ENCODE measurements around the gene AHCYL2.

AHCYL2 gene

DNA sequence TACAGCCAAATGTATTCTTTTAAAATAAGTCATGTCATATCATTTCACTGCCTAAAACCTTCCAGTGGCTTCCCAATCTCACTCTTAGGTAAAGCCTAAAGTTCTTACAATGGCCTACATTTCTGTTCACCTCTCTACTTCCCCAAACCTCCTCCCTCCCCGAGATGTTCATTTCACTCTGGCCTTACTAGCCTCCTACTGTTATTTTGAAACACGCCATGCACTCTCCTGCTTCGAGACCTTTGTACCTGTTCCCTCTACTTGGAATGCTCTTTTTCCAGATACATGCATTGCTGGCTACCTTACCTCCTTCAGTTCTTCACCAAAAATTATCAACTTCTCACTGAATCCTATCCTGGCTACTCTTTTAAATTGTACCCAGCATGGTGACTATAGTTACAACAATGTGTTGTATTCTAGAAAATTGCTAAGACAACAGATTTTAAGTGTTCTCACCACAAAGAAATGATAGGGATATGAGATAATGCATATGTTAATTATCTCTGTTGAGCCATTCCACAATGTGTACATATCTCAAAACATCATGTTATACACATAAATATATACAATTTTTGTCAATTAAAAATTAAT, 158.8 kb downstream of the AHCYL2 start:
- Histone ChIP-seq H3K27me3 (ENCODE audit: insufficient read depth, poor library complexity, severe bottlenecking) (no peaks in the 10 kb centered on the region), H3K27ac (replicated peaks) (no peak overlapping the region), H3K4me3 (replicated peaks; ENCODE audit: insufficient read depth, low read length) (no peak overlapping the region)
- no peak for DNase-seq (ENCODE audit: low read depth in 1 of 2, low spot score in 1 of 2)
- TF ChIP-seq SPI1 (IDR thresholded peaks at IDR 0.05; ENCODE audit: borderline replicate concordance, low read depth) (no peak), GABPA (IDR thresholded peaks at IDR 0.05; ENCODE audit: low read depth) (no peak)
- TF ChIP-seq, protein P1, sequence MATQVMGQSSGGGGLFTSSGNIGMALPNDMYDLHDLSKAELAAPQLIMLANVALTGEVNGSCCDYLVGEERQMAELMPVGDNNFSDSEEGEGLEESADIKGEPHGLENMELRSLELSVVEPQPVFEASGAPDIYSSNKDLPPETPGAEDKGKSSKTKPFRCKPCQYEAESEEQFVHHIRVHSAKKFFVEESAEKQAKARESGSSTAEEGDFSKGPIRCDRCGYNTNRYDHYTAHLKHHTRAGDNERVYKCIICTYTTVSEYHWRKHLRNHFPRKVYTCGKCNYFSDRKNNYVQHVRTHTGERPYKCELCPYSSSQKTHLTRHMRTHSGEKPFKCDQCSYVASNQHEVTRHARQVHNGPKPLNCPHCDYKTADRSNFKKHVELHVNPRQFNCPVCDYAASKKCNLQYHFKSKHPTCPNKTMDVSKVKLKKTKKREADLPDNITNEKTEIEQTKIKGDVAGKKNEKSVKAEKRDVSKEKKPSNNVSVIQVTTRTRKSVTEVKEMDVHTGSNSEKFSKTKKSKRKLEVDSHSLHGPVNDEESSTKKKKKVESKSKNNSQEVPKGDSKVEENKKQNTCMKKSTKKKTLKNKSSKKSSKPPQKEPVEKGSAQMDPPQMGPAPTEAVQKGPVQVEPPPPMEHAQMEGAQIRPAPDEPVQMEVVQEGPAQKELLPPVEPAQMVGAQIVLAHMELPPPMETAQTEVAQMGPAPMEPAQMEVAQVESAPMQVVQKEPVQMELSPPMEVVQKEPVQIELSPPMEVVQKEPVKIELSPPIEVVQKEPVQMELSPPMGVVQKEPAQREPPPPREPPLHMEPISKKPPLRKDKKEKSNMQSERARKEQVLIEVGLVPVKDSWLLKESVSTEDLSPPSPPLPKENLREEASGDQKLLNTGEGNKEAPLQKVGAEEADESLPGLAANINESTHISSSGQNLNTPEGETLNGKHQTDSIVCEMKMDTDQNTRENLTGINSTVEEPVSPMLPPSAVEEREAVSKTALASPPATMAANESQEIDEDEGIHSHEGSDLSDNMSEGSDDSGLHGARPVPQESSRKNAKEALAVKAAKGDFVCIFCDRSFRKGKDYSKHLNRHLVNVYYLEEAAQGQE (IDR thresholded peaks at IDR 0.05; ENCODE audit: insufficient replicate concordance, low read depth) = no peak
- TF ChIP-seq, protein P2, sequence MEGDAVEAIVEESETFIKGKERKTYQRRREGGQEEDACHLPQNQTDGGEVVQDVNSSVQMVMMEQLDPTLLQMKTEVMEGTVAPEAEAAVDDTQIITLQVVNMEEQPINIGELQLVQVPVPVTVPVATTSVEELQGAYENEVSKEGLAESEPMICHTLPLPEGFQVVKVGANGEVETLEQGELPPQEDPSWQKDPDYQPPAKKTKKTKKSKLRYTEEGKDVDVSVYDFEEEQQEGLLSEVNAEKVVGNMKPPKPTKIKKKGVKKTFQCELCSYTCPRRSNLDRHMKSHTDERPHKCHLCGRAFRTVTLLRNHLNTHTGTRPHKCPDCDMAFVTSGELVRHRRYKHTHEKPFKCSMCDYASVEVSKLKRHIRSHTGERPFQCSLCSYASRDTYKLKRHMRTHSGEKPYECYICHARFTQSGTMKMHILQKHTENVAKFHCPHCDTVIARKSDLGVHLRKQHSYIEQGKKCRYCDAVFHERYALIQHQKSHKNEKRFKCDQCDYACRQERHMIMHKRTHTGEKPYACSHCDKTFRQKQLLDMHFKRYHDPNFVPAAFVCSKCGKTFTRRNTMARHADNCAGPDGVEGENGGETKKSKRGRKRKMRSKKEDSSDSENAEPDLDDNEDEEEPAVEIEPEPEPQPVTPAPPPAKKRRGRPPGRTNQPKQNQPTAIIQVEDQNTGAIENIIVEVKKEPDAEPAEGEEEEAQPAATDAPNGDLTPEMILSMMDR (IDR thresholded peaks at IDR 0.05; ENCODE audit: insufficient read depth, low read length) = no peak

DNA sequence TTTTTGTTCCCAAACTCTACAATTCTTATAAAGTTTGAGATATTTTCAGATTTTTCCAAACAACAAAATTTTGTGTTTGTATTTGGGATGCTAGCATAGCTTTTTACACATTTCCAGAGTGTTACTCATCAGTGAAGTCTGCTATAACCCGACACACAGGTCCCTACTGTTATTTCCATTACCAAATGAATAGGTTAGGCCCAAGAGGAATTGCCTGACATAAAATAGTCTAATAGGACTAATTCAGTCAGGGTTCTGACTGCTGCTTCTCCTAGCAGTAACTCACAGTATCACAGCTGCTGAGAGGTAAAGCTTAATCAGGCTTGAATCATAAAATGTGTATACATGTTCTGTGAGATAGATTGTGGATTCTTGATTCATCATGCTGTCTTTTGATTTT, 160.3 kb downstream of the AHCYL2 start:
- TF ChIP-seq, protein P2 (IDR thresholded peaks at IDR 0.05; ENCODE audit: insufficient read depth, low read length) = no peak
- TF ChIP-seq GABPA (IDR thresholded peaks at IDR 0.05; ENCODE audit: low read depth) = no peak
- no peak for TF ChIP-seq SPI1 (IDR thresholded peaks at IDR 0.05; ENCODE audit: borderline replicate concordance, low read depth)
- TF ChIP-seq, protein P1 (IDR thresholded peaks at IDR 0.05; ENCODE audit: insufficient replicate concordance, low read depth) = no peak
- TF ChIP-seq POLR2AphosphoS5 (IDR thresholded peaks at IDR 0.05; ENCODE audit: low read depth) = no peak
- H3K27me3 ChIP-seq (ENCODE audit: insufficient read depth, poor library complexity, severe bottlenecking) = no peaks in the 10 kb centered on the region
- H3K27ac ChIP-seq (replicated peaks) = no peak overlapping the region
- DNase-seq (ENCODE audit: low read depth in 1 of 2, low spot score in 1 of 2) = no peak
- no peak overlapping the region for H3K4me3 ChIP-seq (replicated peaks; ENCODE audit: insufficient read depth, low read length)

DNA sequence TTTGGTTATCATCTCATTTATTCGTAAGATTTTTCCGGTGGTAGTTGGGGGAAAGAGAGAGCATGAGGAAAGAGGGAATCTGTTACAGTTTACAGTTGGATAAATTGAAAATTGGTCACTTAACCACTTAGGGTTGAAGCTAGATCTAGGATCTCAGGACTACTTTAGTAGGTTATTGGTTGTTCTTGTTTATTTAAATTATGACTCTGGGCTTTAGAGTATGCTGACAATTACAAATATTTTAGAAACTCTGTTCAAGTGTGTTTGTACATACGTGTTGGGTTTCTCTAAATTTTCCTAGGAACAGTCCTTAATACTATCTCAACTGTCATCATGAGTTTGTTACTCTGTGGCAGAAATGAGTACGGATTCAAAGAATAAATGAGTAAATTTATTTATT, 160.8 kb downstream of the AHCYL2 start:
- Histone ChIP-seq H3K4me3 (replicated peaks; ENCODE audit: insufficient read depth, low read length) (no peak overlapping the region), H3K27ac (replicated peaks) (no peak overlapping the region), H3K27me3 (ENCODE audit: insufficient read depth, poor library complexity, severe bottlenecking) (no peaks in the 10 kb centered on the region)
- no peak for DNase-seq (ENCODE audit: low read depth in 1 of 2, low spot score in 1 of 2)
- TF ChIP-seq, protein P2 (IDR thresholded peaks at IDR 0.05; ENCODE audit: insufficient read depth, low read length) = no peak
- TF ChIP-seq POLR2AphosphoS5 (IDR thresholded peaks at IDR 0.05; ENCODE audit: low read depth) (no peak), SPI1 (IDR thresholded peaks at IDR 0.05; ENCODE audit: borderline replicate concordance, low read depth) (no peak), GABPA (IDR thresholded peaks at IDR 0.05; ENCODE audit: low read depth) (no peak)
- TF ChIP-seq, protein P1 (IDR thresholded peaks at IDR 0.05; ENCODE audit: insufficient replicate concordance, low read depth) = no peak
